DOHH2 (cell line): ENCODE results near the gene ACE2.

ENCODE experiments used
- EZH2phosphoT487 ChIP-seq: fragments of 200-600 bp; sonication (generic); IDR thresholded peaks from 2 replicates; pipeline ENCODE4 v1.6.1; 2017; ENCODE audit warnings: borderline replicate concordance, mild to moderate bottlenecking, antibody characterized with exemption, low read length, moderate library complexity, mixed read lengths
- TF ChIP-seq, protein P1 (sequence below): fragments of 200-600 bp; sonication (generic); IDR thresholded peaks from one replicate; pipeline ENCODE4 v1.5.1; 2014; ENCODE audit warnings: antibody characterized with exemption, mild to moderate bottlenecking, low read depth, low read length; ENCODE audit not compliant: poor library complexity, severe bottlenecking

DNA sequence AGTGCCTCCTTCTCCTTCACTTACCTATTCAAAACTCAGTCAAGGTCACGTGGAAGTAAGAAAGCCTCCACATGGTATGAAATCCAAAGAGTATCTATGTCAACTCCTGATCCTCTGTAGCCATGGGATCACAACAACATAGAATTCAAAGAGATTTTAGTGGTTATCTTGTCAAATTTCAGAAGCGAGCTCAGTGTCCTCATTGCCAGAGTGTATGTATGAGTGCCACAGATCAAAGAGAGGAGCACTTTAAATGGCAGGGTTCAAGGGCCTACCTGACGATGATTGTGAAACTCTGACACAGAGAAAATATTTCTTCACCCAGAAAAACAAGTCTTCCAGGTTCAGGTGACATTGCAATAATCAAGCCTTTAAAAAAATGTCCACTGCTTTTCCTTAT, 1.2 kb upstream of the ACE2 start:
- TF ChIP-seq, protein P1, sequence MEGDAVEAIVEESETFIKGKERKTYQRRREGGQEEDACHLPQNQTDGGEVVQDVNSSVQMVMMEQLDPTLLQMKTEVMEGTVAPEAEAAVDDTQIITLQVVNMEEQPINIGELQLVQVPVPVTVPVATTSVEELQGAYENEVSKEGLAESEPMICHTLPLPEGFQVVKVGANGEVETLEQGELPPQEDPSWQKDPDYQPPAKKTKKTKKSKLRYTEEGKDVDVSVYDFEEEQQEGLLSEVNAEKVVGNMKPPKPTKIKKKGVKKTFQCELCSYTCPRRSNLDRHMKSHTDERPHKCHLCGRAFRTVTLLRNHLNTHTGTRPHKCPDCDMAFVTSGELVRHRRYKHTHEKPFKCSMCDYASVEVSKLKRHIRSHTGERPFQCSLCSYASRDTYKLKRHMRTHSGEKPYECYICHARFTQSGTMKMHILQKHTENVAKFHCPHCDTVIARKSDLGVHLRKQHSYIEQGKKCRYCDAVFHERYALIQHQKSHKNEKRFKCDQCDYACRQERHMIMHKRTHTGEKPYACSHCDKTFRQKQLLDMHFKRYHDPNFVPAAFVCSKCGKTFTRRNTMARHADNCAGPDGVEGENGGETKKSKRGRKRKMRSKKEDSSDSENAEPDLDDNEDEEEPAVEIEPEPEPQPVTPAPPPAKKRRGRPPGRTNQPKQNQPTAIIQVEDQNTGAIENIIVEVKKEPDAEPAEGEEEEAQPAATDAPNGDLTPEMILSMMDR = no peak
- TF ChIP-seq EZH2phosphoT487 = no peak
